K562 (cell line): ENCODE results near the gene PTPRM. TPM values are rescaled to one million over a fixed set of nuclear protein-coding genes. Genes with fewer than 3 reads are reported as not detected.

Source experiments
- ATAC-seq: fragments of 200-7000 bp; cut with Tn5 transposase; 3 replicates; pipeline ENCODE4 v1.9.1; 2020; ENCODE audit warnings: moderate library complexity
- BruUV-seq: library from RNA; stranded (reverse); fragments of 400-500 nt; replicated peaks from 2 replicates; lab custom pipeline; 2021; lab: Mats Ljungman, UMichigan
- CTCF ChIA-PET: fragments of 300-600 bp; formaldehyde crosslinking; extraction: SDS; loops from one replicate; lab custom pipeline; 2021; ENCODE audit warnings: low intra/inter-chr PET ratio; lab: Yijun Ruan, JAX
- POLR2A ChIA-PET: fragments of 300-600, 350-650 bp; sonication (Branson Sonifier 250); formaldehyde crosslinking; extraction: SDS; loops from one replicate; lab custom pipeline; 2021; ENCODE audit warnings: antibody characterized with exemption, inconsistent platforms; lab: Yijun Ruan, JAX
- DNase-seq, 4 experiments: peaks; one replicate each; pipeline versions ENCODE4 v3.0.0 to v3.0.0-alpha.2; 2011 to 2018; ENCODE audit warnings: low spot score in 3 of 4, mixed read lengths in 3 of 4; ENCODE audit errors: extremely low read depth in 1 of 4
- FAIRE-seq: peaks from 2 replicates; lab custom pipeline; 2011; peaks lifted over from hg19 to GRCh38; lab: Jason Lieb, UNC
- H2AFZ ChIP-seq: 2 replicates; pipeline ENCODE4 v1.6.0; 2011; ENCODE audit warnings: low read depth, low read length, control low read depth, inconsistent platforms
- H3K27ac ChIP-seq: fragments of 200-600 bp; 3 replicates; pipeline ENCODE4 v1.8.0; 2011; ENCODE audit warnings: low read depth, mild to moderate bottlenecking, control low read depth, inconsistent platforms, low read length, moderate library complexity, mixed read lengths; ENCODE audit errors: extremely low read depth
- H3K27me3 ChIP-seq, 2 experiments: fragments of 300-600 bp in 1 of 2; 2 replicates in 1 of 2; 3 replicates in 1 of 2; pipeline versions ENCODE4 v1.6.0 to v1.8.0; 2011; ENCODE audit warnings: inconsistent platforms in 2 of 2, low read length in 2 of 2, mild to moderate bottlenecking in 1 of 2, mixed read lengths in 1 of 2, moderate library complexity in 1 of 2; ENCODE audit not compliant: control insufficient read depth in 2 of 2, insufficient read depth in 2 of 2
- H3K36me3 ChIP-seq: fragments of 300-600 bp; 3 replicates; pipeline ENCODE4 v1.8.0; 2011; ENCODE audit warnings: mild to moderate bottlenecking, low read length, inconsistent platforms; ENCODE audit not compliant: control insufficient read depth, insufficient read depth
- H3K4me1 ChIP-seq, 2 experiments: fragments of 200-600 bp in 1 of 2; replicated peaks in 1 of 2; 2 replicates in 1 of 2; 3 replicates in 1 of 2; pipeline versions ENCODE4 v1.5.1 to v1.8.0; 2011; ENCODE audit warnings: inconsistent platforms in 2 of 2, low read length in 2 of 2, mild to moderate bottlenecking in 1 of 2, mixed read lengths in 1 of 2, moderate library complexity in 1 of 2; ENCODE audit not compliant: control insufficient read depth in 2 of 2, insufficient read depth in 2 of 2
- H3K4me2 ChIP-seq: 2 replicates; pipeline ENCODE4 v1.6.1; 2011; ENCODE audit warnings: low read length, control low read depth, inconsistent platforms, mixed read lengths; ENCODE audit not compliant: insufficient read depth
- H3K4me3 ChIP-seq: fragments of 200-600 bp; sonication (generic), shearing (Covaris generic); 2 replicates; pipeline ENCODE4 v1.5.1; 2016; ENCODE audit warnings: control low read depth, inconsistent platforms
- H3K79me2 ChIP-seq: fragments of 200-600 bp; 3 replicates; pipeline ENCODE4 v1.8.0; 2011; ENCODE audit warnings: low read length, inconsistent platforms; ENCODE audit not compliant: control insufficient read depth, insufficient read depth
- H3K9ac ChIP-seq, 2 experiments: 2 replicates each; pipeline versions ENCODE4 v1.6.0 to v1.6.1; 2011; ENCODE audit warnings: low read depth in 2 of 2, low read length in 2 of 2, control low read depth in 1 of 2, inconsistent platforms in 1 of 2, mild to moderate bottlenecking in 1 of 2, mixed read lengths in 1 of 2; ENCODE audit not compliant: insufficient read depth in 1 of 2
- H3K9me1 ChIP-seq: one replicate; pipeline ENCODE4 v1.6.0; 2011; ENCODE audit warnings: inconsistent platforms, mild to moderate bottlenecking, low read length, moderate library complexity; ENCODE audit not compliant: control insufficient read depth, insufficient read depth
- H3K9me3 ChIP-seq: replicated peaks from 2 replicates; pipeline ENCODE4 v1.5.1; 2011; ENCODE audit warnings: low read depth, low read length, inconsistent platforms; ENCODE audit not compliant: control insufficient read depth, insufficient read depth
- H4K20me1 ChIP-seq: replicated peaks from 2 replicates; pipeline ENCODE4 v1.6.1; 2011; ENCODE audit warnings: low read length, inconsistent platforms, mixed read lengths; ENCODE audit not compliant: control insufficient read depth, insufficient read depth
- ATF1 ChIP-seq, 2 experiments: fragments of 450-650 bp in 1 of 2; IDR thresholded peaks; 2 replicates each; pipeline ENCODE4 v1.6.1; 2016; ENCODE audit warnings: missing compliant biosample characterization in 1 of 2, missing genetic modification characterization in 1 of 2
- FOSL1 ChIP-seq: fragments of 200-800 bp; sonication (Bioruptor generic); conservative IDR thresholded peaks from 2 replicates; pipeline ENCODE4 v1.6.1; 2016; ENCODE audit warnings: missing genetic modification characterization, missing compliant biosample characterization
- MTA2 ChIP-seq: fragments of 450-650 bp; IDR thresholded peaks from 2 replicates; pipeline ENCODE4 v1.6.1; 2016; ENCODE audit warnings: low read depth
- PHTF2 ChIP-seq: fragments of 250-450 bp; sonication (Bioruptor Pico); IDR thresholded peaks from 2 replicates; pipeline ENCODE4 v1.5.0; 2021; ENCODE audit warnings: mild to moderate bottlenecking
- PKNOX1 ChIP-seq: fragments of 450-650 bp; IDR thresholded peaks from 2 replicates; pipeline ENCODE4 v1.6.1; 2016
- TCF7L2 ChIP-seq: fragments of 150-350 bp; IDR thresholded peaks from 2 replicates; pipeline ENCODE4 v1.6.1; 2016; ENCODE audit warnings: low read depth, mild to moderate bottlenecking, low read length, moderate library complexity
- ZBTB7A ChIP-seq: IDR thresholded peaks from 2 replicates; pipeline ENCODE4 v1.6.1; 2011; ENCODE audit warnings: low read depth, mild to moderate bottlenecking, low read length, moderate library complexity, borderline replicate concordance; ENCODE audit not compliant: control insufficient read depth
- ZNF133 ChIP-seq: fragments of 250-450 bp; sonication (Bioruptor Pico); IDR thresholded peaks from 2 replicates; pipeline ENCODE4 v1.4.0; 2020; ENCODE audit warnings: mild to moderate bottlenecking
- WGBS: fragments of 100-300 bp; shearing (Covaris generic); methylation state at CpG from one replicate; pipeline ENCODE4 v1.1.6; 2016; ENCODE audit warnings: low coverage, mixed read lengths; ENCODE audit not compliant: insufficient coverage; ENCODE audit errors: missing lambda C conversion rate; 5-methylcytosine and 5-hydroxymethylcytosine counted together
- in situ Hi-C: fragments of 300-500 bp; cut with MboI; formaldehyde crosslinking; loops from 4 replicates; pipeline ENCODE4 v1.15.0; 2018; ENCODE audit warnings: inconsistent platforms, mixed read lengths
- intact Hi-C: fragments of 100-400 bp; cut with micrococcal nuclease; formaldehyde crosslinking; loops from 2 replicates; pipeline ENCODE4 v1.14.2; 2022
- polyA plus RNA-seq, 8 experiments: library from polyadenylated mRNA; depleted of rRNA in 4 of 8; stranded (reverse) in 5 of 8; unstranded in 3 of 8; fragments of >200 nt; fragmentation: Nextera tagmentation in 2 of 8; fragmentation: Illumina TruSeq in 1 of 8; extraction: Ambion mirVana in 2 of 8; extraction: Trizol in 1 of 8; gene quantifications; 2 replicates each; pipeline versions ENCODE4 v1.2.1 to v1.2.3, GENCODE V29; 2011 to 2014; ENCODE audit warnings: inconsistent platforms in 1 of 8, missing spikeins in 1 of 8
- total RNA-seq, 7 experiments: library from RNA; depleted of rRNA in 6 of 7; stranded (reverse); fragments of >200 nt in 6 of 7; fragmentation: Illumina TruSeq in 2 of 7; extraction: Trizol in 2 of 7; gene quantifications; 2 replicates each; pipeline versions ENCODE4 v1.2.1 to v1.2.3, GENCODE V29; 2011 to 2021; ENCODE audit warnings: low replicate concordance in 1 of 7

Gene PTPRM
- total and polyA plus RNA-seq, 9 of the 15 experiments (the other 6 are each of a cell fraction or from before 2014, with no cell fraction given) = 0.03 to 0.16 (median 0.08) TPM; not detected in 3

- POLR2A ChIA-PET = no interaction called here
- CTCF ChIA-PET = no interaction called here
- no TSS peak for BruUV-seq
These were observed 798.4 kb downstream of the PTPRM start for GRCh38 chr18:8365528-8365927.

More at GRCh38 chr18:8365528-8365927, 798.4 kb downstream of the PTPRM start:
- intact Hi-C loops = no loop called here
- Histone ChIP-seq H3K4me2 (no peak overlapping the region), H3K4me1 (peaks cover 0 to 10% of the 10 kb centered on the region in 2 experiments; a peak in 2 of 5 replicates), H3K9me3 (no peaks in the 10 kb centered on the region), H3K79me2 (no peaks in the 10 kb centered on the region), H3K4me3 (no peak overlapping the region), H3K27ac (no peak overlapping the region), H3K27me3 (peaks cover 6 to 44% of the 10 kb centered on the region in 2 experiments), H3K9ac (no peak overlapping the region), H4K20me1 (no peaks in the 10 kb centered on the region), H2AFZ (no peak overlapping the region), H3K9me1 (no peaks in the 10 kb centered on the region), H3K36me3 (no peaks in the 10 kb centered on the region)
- in situ Hi-C loops = no loop called here
- FAIRE-seq (no peak), DNase-seq (no peak), ATAC-seq (no peak)
- TF ChIP-seq ATF1 (CRISPR knock-in tag; IDR thresholded peaks at IDR 0.05) (no peak), ATF1 (tag; IDR thresholded peaks at IDR 0.05) (no peak), ZBTB7A (no peak), TCF7L2 (no peak), ZNF133 (CRISPR knock-in tag) (no peak), FOSL1 (no peak), MTA2 (no peak), PHTF2 (CRISPR knock-in tag) (no peak), PKNOX1 (no peak)
- WGBS = 4% methylated on average over 2 of the region's 2 CpGs
